GM18868 (cell line): Measurements from ENCODE around the gene DSTN.

Experiments used
- ATAC-seq: cut with Tn5 transposase; IDR thresholded peaks from one replicate; pipeline ENCODE4 v1.9.1; 2021; ENCODE audit warnings: mild to moderate bottlenecking, moderate library complexity; ENCODE audit not compliant: unreplicated experiment

Gene DSTN

DNA sequence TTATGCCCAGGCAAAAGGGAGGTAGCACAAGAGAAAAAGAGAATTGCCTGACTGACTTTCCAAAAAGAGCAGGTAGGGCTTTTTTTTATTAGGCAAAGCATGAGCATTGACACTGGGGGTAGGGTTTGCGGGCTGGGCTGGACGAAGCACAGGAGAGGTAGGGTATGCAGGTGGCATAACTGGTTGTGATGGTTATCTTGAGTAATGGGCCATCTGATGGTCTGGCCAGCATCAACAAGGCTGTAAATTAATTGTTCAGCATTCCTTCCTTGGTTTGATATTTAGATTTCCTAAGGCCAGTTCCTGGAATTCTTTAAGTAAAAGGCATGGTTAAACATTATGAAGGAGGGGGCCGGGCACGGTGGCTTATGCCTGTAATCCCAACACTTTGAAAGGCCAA, 24.7 kb upstream of the DSTN start:
- ATAC-seq = no peak

GRCh38 chr20:17549131-17549530, 20.7 kb upstream of the DSTN start:
- no peak for ATAC-seq

GRCh38 chr20:17555106-17555505, 14.8 kb upstream of the DSTN start:
- ATAC-seq = no peak

DNA sequence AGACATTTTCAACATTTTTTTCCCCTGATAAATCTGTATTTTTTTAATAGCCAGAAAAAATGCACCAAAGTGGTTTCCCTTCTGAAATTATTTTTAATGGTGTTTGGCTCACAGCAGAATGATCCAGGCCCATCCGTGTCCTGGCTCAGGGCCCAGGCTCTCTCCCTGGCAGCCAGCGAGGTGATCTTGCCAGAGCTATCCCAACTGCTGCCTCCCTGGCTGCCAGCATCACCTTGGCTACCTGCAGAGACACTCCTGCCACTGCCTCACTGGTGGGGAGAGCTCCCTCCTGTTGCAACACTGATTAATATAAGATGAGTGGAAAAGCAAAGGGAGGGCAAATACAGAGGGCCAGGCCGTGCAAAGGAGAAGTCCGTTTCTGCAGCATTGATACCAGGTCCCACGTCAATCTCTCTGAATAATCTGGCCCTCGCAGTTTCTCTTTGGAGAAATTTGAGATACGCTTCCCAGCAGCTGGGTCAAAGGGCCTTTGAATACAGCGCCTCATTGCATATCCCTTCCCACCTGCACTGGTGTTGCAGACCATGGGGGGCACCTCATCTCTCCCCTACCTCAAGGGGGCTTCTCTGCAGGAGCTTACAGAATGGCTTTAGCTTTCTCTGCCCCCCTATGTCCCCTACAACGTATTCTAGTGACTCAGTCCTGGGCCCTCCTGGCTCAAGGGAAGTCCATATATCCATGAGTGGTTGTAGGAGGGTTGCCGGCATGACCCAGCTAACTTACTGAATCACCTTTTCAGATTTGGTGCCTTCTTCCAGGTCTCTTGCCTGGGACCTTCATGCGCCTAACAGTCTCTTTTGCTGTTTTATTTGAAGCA, 12.8 kb upstream of the DSTN start:
- no peak for ATAC-seq

DNA sequence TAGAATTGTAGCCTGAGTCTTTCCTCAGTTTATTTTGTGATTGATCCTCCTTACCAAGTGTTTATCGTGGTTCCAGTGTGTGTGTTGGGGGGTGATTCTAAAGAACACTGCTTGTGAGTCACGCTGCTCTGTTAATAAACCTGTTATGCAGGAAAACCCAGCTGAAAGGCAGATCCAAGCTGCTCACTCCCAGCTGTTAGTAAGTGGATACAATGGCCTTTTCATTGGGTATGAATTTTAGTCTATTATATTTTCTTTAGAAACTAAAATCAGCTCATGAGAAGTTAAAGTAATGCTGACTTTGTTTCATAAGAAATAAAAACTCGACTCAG, 12.2 kb upstream of the DSTN start:
- no peak for ATAC-seq

DNA sequence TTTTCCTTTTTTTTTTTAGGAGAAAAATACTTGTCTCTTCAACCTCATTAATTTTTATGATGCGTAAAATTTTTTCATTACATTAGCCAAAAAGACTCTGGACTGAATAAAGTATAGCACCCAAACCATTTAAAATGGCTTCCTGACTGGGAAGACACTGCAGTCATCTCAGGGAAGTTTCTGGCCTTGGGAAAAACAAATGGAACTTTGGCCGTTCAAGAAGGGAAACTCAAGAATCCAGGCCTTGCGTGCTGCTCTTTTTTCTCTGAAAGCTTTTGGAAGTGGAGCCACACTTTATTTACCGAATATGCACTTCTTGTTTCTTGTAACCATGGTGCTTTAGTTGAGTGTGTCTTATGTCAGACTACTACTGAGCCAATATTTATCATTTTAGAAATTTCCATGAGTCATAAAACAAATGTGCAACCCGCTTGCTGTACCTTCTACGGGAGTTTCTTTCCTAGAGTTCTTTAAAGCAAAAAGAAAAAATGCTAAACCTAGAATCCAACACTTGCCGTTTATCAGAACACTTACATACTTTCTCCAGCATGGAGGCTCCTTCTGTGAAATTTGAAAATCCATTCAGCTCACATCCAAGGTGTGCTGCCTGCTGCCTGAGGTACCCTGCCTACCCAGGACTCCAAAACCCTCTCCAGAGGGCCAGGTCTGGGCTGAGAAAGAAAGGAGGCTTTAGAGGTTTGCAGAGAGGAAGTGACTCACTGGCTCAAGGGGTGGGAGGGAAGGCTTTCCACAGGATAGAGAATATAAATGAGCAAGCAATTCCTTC, 11.5 kb upstream of the DSTN start:
- no peak for ATAC-seq

GRCh38 chr20:17558941-17559304, 11.0 kb upstream of the DSTN start:
- ATAC-seq = no peak

- no peak for ATAC-seq
Measured at GRCh38 chr20:17559338-17559737, 10.5 kb upstream of the DSTN start.

- ATAC-seq = no peak
Measured at GRCh38 chr20:17560344-17561074, 9.4 kb upstream of the DSTN start.

GRCh38 chr20:17562804-17563305, 7.0 kb upstream of the DSTN start:
- ATAC-seq = no peak

GRCh38 chr20:17565169-17565845, 4.6 kb upstream of the DSTN start:
- ATAC-seq = no peak

- no peak for ATAC-seq
Measured at GRCh38 chr20:17566345-17566744, 3.5 kb upstream of the DSTN start.

DNA sequence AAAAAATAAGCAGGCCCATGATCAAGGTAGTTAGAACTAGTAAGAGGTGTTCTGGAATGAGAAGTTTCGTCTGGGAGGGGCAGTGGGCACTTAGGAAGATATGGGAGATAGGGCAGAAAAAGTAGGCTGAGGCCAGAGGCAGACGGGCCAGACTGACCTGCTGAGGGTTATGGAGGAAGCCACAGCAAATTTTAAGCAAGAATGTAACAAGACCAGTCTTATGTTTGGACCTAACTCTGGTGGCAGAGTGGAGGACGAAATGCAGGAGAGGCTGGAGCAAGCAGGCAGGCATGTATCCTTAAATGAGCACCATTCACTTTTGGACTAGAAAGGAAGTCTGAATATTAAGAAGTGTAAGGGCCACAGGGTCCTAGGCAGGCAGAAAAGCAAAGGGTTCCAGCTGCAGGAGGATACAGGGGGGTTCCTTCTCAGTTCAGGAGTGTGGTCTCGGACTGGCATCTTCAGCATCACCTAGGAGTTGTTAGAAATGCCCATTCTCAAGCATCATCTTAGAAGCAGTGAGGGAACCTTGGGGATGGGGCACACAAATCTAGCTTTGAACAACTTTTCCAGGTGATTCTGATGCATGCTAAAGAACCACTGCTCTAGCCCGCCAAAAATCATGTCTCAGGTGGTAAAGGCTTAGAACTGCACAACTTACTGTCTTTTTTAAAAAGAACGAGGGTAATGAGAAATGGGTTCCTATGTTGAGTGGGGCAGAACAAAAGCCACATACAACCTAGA, 1.7 kb upstream of the DSTN start:
- ATAC-seq = no peak

DNA sequence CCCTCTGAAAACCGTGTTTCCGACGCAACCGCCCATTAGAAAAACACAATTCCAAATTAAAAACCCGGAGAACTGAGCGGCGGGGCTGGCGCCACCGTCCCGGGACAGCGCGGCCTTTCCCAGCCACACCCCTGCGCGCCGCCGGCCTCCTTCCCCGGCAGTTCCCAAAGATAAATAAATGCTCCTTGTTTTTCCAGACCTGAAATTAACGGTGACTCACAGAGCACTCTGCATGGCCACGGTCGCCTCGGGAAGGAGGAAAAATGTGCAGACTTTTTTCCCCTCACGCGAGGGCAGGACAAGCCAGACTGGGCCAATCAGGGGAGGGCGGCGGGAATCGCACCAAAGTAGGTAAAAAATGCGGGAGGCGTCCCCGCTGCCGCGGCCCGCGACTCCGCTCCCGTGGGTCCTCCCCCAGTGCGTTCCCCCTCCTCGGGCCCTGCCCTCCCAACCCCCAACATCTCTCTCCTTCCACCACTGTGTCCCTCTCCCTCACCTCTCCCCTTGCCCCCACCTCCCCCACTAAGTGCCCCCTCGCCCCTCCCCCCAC, 828 bp upstream of the DSTN start:
- ATAC-seq = no peak

- peak; percentile 29 for ATAC-seq
Measured at GRCh38 chr20:17570347-17571152, 675 bp downstream of the DSTN start.

DNA sequence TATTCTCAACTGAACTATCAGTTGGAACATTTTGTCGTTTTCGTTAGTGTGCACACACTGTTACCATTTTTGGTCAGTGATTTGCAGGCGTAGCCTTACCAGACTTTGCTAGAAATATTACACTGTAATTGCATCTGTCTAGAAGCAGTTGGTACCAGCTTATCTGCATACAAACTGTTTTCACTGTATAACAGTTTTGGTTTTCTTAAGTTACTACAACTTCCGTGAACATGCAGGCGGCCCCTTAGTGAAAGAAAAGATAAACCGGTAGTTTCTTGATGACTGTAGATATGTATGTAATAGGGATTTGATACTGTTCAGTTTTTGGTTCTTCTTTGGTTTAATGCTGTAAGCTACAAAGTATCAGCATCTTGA, 1.3 kb downstream of the DSTN start:
- peak; percentile 38 for ATAC-seq

DNA sequence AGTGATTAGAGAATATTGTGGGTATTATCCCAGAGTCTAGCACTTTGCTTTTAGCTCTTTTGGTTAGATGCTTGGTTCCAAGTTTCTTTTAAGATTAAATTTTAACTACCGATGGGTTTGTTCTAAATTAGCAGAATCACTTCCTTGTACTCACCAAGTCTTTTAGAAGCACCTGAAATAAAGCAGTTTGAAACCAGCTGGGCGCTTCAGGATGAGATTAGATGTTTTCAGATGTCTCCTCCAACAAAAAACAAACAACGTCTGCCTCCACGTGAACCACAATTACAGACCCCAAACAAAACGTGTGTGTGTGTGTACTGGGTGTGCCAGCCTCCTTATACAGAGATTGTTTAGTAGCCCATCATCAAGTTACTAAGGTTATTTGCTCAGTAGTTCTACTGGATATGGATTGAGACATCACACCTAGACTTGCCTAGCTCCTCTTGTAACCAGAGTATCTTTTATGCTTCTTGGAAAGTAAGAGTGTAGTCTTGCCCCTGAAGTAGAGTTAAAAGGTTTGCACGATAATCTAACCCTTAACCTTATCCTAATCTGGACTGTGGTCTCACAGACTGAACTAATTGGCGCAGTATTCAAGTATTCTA, 2.3 kb downstream of the DSTN start:
- ATAC-seq = no peak

GRCh38 chr20:17573463-17573862, 3.6 kb downstream of the DSTN start:
- ATAC-seq = no peak

DNA sequence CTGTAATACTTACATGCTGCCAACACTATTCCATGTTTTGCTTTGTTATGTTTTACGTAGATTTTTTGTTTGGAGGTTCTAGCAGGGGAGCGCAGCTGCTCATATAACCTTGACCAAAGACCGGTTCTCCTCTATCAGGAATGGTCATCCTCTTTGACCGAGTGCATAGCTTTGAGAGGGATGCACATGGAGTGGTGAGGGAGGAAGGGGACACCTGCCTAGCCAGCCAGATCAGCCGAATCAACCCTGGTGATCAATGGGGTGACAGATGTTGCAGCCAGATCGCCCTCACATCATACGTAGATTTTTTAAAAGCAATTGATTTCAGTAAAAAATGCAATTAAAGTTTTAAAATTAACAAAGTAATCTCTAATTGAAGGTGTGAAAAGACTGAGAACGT, 6.3 kb downstream of the DSTN start:
- no peak for ATAC-seq
